Liver (tissue), 9 donors: Measurements from ENCODE around the gene ZNF534. TPM values are rescaled to one million over a fixed set of nuclear protein-coding genes. Genes with fewer than 3 reads are reported as not detected.
A peak's percentile ranks its signal among the peaks of the same experiment; 100 is the strongest.

Experiments
- DNase-seq: peaks from one replicate; pipeline ENCODE4 v3.0.0-alpha.2; 2017; ENCODE audit warnings: low spot score
- H3K27ac ChIP-seq, 2 donors: one replicate each; pipeline ENCODE4 v1.7.0; 2013; ENCODE audit warnings: inconsistent platforms in 2 of 2, low read length in 2 of 2, control low read depth in 1 of 2, low read depth in 1 of 2, mild to moderate bottlenecking in 1 of 2
- H3K27me3 ChIP-seq, 4 donors: one replicate each; pipeline versions ENCODE4 v1.6.1 to v1.7.0; 2013; ENCODE audit warnings: low read length in 3 of 4, inconsistent platforms in 1 of 4, mild to moderate bottlenecking in 1 of 4, moderate library complexity in 1 of 4; ENCODE audit not compliant: control insufficient read depth in 4 of 4, insufficient read depth in 4 of 4
- H3K36me3 ChIP-seq, 4 donors: one replicate each; pipeline versions ENCODE4 v1.6.1 to v1.7.0; 2013; ENCODE audit warnings: low read length in 3 of 4, mild to moderate bottlenecking in 3 of 4, low read depth in 1 of 4, moderate library complexity in 1 of 4; ENCODE audit not compliant: control insufficient read depth in 4 of 4, insufficient read depth in 3 of 4
- H3K4me1 ChIP-seq, 4 donors: one replicate each; pipeline versions ENCODE4 v1.6.1 to v1.7.0; 2013; ENCODE audit warnings: low read length in 3 of 4, mild to moderate bottlenecking in 3 of 4, moderate library complexity in 1 of 4; ENCODE audit not compliant: control insufficient read depth in 4 of 4, insufficient read depth in 4 of 4
- H3K4me3 ChIP-seq, 3 donors: one replicate each; pipeline versions ENCODE4 v1.6.1 to v1.7.0; 2013; ENCODE audit warnings: low read length in 3 of 3, control low read depth in 1 of 3, low read depth in 1 of 3, mild to moderate bottlenecking in 1 of 3
- H3K9ac ChIP-seq, 2 donors: one replicate each; pipeline ENCODE4 v1.7.0; 2013; ENCODE audit warnings: low read length in 2 of 2, mild to moderate bottlenecking in 2 of 2, moderate library complexity in 2 of 2, control low read depth in 1 of 2, low read depth in 1 of 2
- H3K9me3 ChIP-seq, 4 donors: one replicate each; pipeline versions ENCODE4 v1.6.1 to v1.7.0; 2013; ENCODE audit warnings: low read length in 3 of 4; ENCODE audit not compliant: control insufficient read depth in 4 of 4
- EGR1 ChIP-seq, 2 donors: IDR thresholded peaks; 2 replicates each; pipeline ENCODE4 v1.6.1; 2016 to 2018; ENCODE audit warnings: antibody characterized with exemption in 2 of 2, low read depth in 2 of 2
- FOXA1 ChIP-seq: IDR thresholded peaks from 2 replicates; pipeline ENCODE4 v1.6.1; 2016; ENCODE audit warnings: antibody characterized with exemption
- FOXA2 ChIP-seq: IDR thresholded peaks from 2 replicates; pipeline ENCODE4 v1.6.1; 2016; ENCODE audit warnings: antibody characterized with exemption
- GABPA ChIP-seq, 2 donors: IDR thresholded peaks in 1 of 2; conservative IDR thresholded peaks in 1 of 2; 2 replicates each; pipeline ENCODE4 v1.6.1; 2016; ENCODE audit warnings: antibody characterized with exemption in 2 of 2, mild to moderate bottlenecking in 1 of 2, moderate library complexity in 1 of 2
- HNF4G ChIP-seq: IDR thresholded peaks from 2 replicates; pipeline ENCODE4 v1.6.1; 2016; ENCODE audit warnings: antibody characterized with exemption
- NR2F2 ChIP-seq: IDR thresholded peaks from 2 replicates; pipeline ENCODE4 v1.6.1; 2016; ENCODE audit warnings: antibody characterized with exemption
- RAD21 ChIP-seq, 2 donors: IDR thresholded peaks; 2 replicates each; pipeline ENCODE4 v1.6.1; 2016; ENCODE audit warnings: antibody characterized with exemption in 2 of 2, mild to moderate bottlenecking in 2 of 2
- RXRA ChIP-seq, 2 donors: IDR thresholded peaks; 2 replicates each; pipeline ENCODE4 v1.6.1; 2017 to 2018; ENCODE audit warnings: antibody characterized with exemption in 2 of 2, mild to moderate bottlenecking in 1 of 2
- SP1 ChIP-seq: IDR thresholded peaks from 2 replicates; pipeline ENCODE4 v1.6.1; 2018; ENCODE audit warnings: antibody characterized with exemption, mild to moderate bottlenecking
- TAF1 ChIP-seq: conservative IDR thresholded peaks from 2 replicates; pipeline ENCODE4 v1.6.1; 2016; ENCODE audit warnings: antibody characterized with exemption, mild to moderate bottlenecking
- YY1 ChIP-seq: IDR thresholded peaks from 2 replicates; pipeline ENCODE4 v1.6.1; 2016; ENCODE audit warnings: antibody characterized with exemption, mild to moderate bottlenecking
- WGBS: extraction: QIAGEN DNeasy Blood & Tissue Kit; methylation state at CpG from one replicate; pipeline ENCODE4 v1.1.7; 2013; 5-methylcytosine and 5-hydroxymethylcytosine counted together
- polyA plus RNA-seq, 2 donors: library from polyadenylated mRNA; stranded (reverse) in 1 of 2; unstranded in 1 of 2; fragments of 200-250 nt in 1 of 2; fragments of >200 nt in 1 of 2; fragmentation: Nextera tagmentation in 1 of 2; extraction: Ambion mirVana in 1 of 2; gene quantifications; one replicate each; pipeline versions ENCODE4 v1.2.1 to v1.2.3, GENCODE V29; 2013 to 2015
- total RNA-seq, 2 donors: library from RNA; depleted of rRNA; stranded (reverse); fragments of >200 nt; gene quantifications; one replicate each; pipeline ENCODE4 v1.2.3, GENCODE V29; 2014
- TF ChIP-seq, protein P1 (sequence below): IDR thresholded peaks from 2 replicates; pipeline ENCODE4 v1.6.1; 2016; ENCODE audit warnings: antibody characterized with exemption
- TF ChIP-seq, protein P2 (sequence below): IDR thresholded peaks from 2 replicates; pipeline ENCODE4 v1.6.1; 2016; ENCODE audit warnings: antibody characterized with exemption
- TF ChIP-seq, protein P3 (sequence below): fragments of 150-350 bp; IDR thresholded peaks from 2 replicates; pipeline ENCODE4 v1.5.1; 2017; ENCODE audit warnings: improper control_type of control experiment, low read depth, low read length; ENCODE audit not compliant: missing input control
- TF ChIP-seq, protein P4 (sequence below): IDR thresholded peaks from 2 replicates; pipeline ENCODE4 v1.6.1; 2016; ENCODE audit warnings: antibody characterized with exemption, mild to moderate bottlenecking
- donor health status: healthy.
- donor health status: healthy.
- donor health status: healthy.
- donor health status: healthy.
- donor health status: healthy.

ZNF534 gene
- total and polyA plus RNA-seq, 4 donors: not detected

DNA sequence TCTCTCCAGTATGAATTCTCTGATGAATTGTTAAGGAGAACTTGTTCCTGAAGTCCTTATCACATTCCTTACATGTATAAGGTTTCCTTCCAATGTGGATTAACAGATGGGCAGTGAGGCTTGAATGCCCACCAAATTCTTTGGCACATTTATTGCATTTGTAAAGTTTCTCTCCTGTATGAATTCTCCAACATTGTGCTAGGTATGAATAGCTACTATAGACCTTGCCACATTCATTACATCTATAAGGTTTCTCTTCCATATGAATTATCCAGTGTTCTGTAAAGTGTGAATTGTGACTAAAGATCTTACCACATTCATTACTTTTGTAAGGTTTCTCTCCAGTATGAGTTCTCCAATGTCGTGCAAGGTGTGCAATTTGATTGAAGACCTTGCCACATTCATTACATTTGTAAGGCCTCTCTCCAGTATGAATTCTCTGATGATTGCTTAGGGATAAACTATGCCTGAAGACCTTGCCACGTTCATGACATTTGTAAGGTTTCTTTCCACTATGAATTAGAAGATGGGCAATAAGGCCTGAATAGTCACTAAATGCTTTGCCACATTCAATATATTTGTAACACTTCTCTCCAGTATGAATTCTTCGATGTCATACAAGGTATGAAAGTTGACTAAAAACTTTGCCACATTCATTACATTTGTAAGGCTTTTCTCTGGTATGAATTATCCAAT is 44.9 kb downstream of the ZNF534 start:
- Histone ChIP-seq H3K27ac (no peak overlapping the region), H3K9me3 (peaks cover 49 to 93% (median 82%) of the 10 kb centered on the region in 4 donors), H3K4me3 (peak overlapping the region in 2 of 3 donors; percentile 23 to 72), H3K36me3 (no peaks in the 10 kb centered on the region), H3K4me1 (no peaks in the 10 kb centered on the region), H3K27me3 (no peaks in the 10 kb centered on the region), H3K9ac (no peak overlapping the region)
- no peak for DNase-seq
- TF ChIP-seq, protein P1, sequence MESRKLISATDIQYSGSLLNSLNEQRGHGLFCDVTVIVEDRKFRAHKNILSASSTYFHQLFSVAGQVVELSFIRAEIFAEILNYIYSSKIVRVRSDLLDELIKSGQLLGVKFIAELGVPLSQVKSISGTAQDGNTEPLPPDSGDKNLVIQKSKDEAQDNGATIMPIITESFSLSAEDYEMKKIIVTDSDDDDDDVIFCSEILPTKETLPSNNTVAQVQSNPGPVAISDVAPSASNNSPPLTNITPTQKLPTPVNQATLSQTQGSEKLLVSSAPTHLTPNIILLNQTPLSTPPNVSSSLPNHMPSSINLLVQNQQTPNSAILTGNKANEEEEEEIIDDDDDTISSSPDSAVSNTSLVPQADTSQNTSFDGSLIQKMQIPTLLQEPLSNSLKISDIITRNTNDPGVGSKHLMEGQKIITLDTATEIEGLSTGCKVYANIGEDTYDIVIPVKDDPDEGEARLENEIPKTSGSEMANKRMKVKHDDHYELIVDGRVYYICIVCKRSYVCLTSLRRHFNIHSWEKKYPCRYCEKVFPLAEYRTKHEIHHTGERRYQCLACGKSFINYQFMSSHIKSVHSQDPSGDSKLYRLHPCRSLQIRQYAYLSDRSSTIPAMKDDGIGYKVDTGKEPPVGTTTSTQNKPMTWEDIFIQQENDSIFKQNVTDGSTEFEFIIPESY: no peak
- TF ChIP-seq RXRA (IDR thresholded peaks at IDR 0.05): no peak
- TF ChIP-seq GABPA (IDR thresholded peaks at IDR 0.05 in 1 of 2, conservative IDR thresholded peaks at IDR 0.05 in 1 of 2): no peak
- no peak for TF ChIP-seq HNF4G
- TF ChIP-seq SP1: no peak
- no peak for TF ChIP-seq TAF1
- TF ChIP-seq RAD21 (IDR thresholded peaks at IDR 0.05): no peak
- TF ChIP-seq, protein P2, sequence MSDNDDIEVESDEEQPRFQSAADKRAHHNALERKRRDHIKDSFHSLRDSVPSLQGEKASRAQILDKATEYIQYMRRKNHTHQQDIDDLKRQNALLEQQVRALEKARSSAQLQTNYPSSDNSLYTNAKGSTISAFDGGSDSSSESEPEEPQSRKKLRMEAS: no peak
- TF ChIP-seq, protein P3, sequence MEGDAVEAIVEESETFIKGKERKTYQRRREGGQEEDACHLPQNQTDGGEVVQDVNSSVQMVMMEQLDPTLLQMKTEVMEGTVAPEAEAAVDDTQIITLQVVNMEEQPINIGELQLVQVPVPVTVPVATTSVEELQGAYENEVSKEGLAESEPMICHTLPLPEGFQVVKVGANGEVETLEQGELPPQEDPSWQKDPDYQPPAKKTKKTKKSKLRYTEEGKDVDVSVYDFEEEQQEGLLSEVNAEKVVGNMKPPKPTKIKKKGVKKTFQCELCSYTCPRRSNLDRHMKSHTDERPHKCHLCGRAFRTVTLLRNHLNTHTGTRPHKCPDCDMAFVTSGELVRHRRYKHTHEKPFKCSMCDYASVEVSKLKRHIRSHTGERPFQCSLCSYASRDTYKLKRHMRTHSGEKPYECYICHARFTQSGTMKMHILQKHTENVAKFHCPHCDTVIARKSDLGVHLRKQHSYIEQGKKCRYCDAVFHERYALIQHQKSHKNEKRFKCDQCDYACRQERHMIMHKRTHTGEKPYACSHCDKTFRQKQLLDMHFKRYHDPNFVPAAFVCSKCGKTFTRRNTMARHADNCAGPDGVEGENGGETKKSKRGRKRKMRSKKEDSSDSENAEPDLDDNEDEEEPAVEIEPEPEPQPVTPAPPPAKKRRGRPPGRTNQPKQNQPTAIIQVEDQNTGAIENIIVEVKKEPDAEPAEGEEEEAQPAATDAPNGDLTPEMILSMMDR: no peak
- TF ChIP-seq, protein P4, sequence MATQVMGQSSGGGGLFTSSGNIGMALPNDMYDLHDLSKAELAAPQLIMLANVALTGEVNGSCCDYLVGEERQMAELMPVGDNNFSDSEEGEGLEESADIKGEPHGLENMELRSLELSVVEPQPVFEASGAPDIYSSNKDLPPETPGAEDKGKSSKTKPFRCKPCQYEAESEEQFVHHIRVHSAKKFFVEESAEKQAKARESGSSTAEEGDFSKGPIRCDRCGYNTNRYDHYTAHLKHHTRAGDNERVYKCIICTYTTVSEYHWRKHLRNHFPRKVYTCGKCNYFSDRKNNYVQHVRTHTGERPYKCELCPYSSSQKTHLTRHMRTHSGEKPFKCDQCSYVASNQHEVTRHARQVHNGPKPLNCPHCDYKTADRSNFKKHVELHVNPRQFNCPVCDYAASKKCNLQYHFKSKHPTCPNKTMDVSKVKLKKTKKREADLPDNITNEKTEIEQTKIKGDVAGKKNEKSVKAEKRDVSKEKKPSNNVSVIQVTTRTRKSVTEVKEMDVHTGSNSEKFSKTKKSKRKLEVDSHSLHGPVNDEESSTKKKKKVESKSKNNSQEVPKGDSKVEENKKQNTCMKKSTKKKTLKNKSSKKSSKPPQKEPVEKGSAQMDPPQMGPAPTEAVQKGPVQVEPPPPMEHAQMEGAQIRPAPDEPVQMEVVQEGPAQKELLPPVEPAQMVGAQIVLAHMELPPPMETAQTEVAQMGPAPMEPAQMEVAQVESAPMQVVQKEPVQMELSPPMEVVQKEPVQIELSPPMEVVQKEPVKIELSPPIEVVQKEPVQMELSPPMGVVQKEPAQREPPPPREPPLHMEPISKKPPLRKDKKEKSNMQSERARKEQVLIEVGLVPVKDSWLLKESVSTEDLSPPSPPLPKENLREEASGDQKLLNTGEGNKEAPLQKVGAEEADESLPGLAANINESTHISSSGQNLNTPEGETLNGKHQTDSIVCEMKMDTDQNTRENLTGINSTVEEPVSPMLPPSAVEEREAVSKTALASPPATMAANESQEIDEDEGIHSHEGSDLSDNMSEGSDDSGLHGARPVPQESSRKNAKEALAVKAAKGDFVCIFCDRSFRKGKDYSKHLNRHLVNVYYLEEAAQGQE: no peak
- TF ChIP-seq YY1: no peak
- no peak for TF ChIP-seq FOXA2
- TF ChIP-seq FOXA1: no peak
- TF ChIP-seq NR2F2: no peak
- no peak for TF ChIP-seq EGR1 (IDR thresholded peaks at IDR 0.05; ENCODE audit: low read depth in 2 of 2)
- WGBS: 92% methylated on average over 3 of the region's 3 CpGs
